ENCODE results near the gene HS6ST2.

The HS6ST2 gene

DNA sequence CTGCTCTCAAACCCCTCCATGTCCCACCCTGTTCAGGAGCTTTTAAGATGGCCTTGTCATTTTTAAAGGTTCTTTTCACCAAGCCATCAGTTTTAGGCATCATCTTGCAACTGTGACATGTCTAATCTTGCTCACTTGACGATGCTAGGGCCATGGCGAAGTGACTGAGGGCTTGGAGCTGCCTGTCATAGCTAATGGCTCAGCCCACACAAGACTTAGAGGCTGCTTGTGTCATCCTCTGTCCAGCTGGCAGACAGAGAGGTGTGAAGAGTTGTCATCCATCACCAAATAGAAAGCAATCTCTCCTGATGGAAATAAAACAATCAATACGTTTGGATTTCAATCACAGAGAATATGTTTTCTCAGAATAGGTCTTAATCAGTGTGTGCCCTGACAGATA lies 194.9 kb downstream of the HS6ST2 start:
- Histone ChIP-seq H3K9me3 (ENCODE audit: control insufficient read depth, insufficient read depth, low read depth, low read length) (no peaks in the 10 kb centered on the region), H3K27ac (ENCODE audit: extremely low read depth, low read depth, low read length) (no peak overlapping the region), H3K4me1 (ENCODE audit: control insufficient read depth, insufficient read depth, low read length) (no peaks in the 10 kb centered on the region), H3K36me3 (ENCODE audit: control insufficient read depth in 2 of 2, insufficient read depth in 1 of 2, low read length in 2 of 2) (no peaks in the 10 kb centered on the region), H3K4me3 (ENCODE audit: low read depth, low read length) (no peak overlapping the region)
- TF ChIP-seq, protein P1, sequence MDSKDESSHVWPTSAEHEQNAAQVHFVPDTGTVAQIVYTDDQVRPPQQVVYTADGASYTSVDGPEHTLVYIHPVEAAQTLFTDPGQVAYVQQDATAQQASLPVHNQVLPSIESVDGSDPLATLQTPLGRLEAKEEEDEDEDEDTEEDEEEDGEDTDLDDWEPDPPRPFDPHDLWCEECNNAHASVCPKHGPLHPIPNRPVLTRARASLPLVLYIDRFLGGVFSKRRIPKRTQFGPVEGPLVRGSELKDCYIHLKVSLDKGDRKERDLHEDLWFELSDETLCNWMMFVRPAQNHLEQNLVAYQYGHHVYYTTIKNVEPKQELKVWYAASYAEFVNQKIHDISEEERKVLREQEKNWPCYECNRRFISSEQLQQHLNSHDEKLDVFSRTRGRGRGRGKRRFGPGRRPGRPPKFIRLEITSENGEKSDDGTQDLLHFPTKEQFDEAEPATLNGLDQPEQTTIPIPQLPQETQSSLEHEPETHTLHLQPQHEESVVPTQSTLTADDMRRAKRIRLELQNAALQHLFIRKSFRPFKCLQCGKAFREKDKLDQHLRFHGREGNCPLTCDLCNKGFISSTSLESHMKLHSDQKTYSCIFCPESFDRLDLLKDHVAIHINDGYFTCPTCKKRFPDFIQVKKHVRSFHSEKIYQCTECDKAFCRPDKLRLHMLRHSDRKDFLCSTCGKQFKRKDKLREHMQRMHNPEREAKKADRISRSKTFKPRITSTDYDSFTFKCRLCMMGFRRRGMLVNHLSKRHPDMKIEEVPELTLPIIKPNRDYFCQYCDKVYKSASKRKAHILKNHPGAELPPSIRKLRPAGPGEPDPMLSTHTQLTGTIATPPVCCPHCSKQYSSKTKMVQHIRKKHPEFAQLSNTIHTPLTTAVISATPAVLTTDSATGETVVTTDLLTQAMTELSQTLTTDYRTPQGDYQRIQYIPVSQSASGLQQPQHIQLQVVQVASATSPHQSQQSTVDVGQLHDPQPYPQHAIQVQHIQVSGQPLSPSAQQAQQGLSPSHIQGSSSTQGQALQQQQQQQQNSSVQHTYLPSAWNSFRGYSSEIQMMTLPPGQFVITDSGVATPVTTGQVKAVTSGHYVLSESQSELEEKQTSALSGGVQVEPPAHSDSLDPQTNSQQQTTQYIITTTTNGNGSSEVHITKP (tag by site-specific recombination; IDR thresholded peaks at IDR 0.05) = no peak
- no peak for TF ChIP-seq ZNF571 (tag by site-specific recombination; IDR thresholded peaks at IDR 0.05)
- no peak for TF ChIP-seq ZNF155 (tag by site-specific recombination; IDR thresholded peaks at IDR 0.05)
- TF ChIP-seq ZNF747 (tag by site-specific recombination; IDR thresholded peaks at IDR 0.05) = no peak
- TF ChIP-seq EGR2 (tag by site-specific recombination; IDR thresholded peaks at IDR 0.05; ENCODE audit: low read depth) = no peak
- TF ChIP-seq ZNF558 (tag by site-specific recombination; IDR thresholded peaks at IDR 0.05) = no peak
- no peak for TF ChIP-seq ZNF670 (tag by site-specific recombination; IDR thresholded peaks at IDR 0.05; ENCODE audit: low read depth)
- no peak for TF ChIP-seq ZNF501 (tag by site-specific recombination; IDR thresholded peaks at IDR 0.05)
- no peak for TF ChIP-seq ZEB2 (tag by site-specific recombination; IDR thresholded peaks at IDR 0.05)
- no peak for TF ChIP-seq TRIM28 (IDR thresholded peaks at IDR 0.05; ENCODE audit: borderline replicate concordance, low read length)
- TF ChIP-seq KLF1 (tag by site-specific recombination; IDR thresholded peaks at IDR 0.05) = no peak
- no peak for TF ChIP-seq KLF10 (tag by site-specific recombination; IDR thresholded peaks at IDR 0.05)
- TF ChIP-seq, protein P2, sequence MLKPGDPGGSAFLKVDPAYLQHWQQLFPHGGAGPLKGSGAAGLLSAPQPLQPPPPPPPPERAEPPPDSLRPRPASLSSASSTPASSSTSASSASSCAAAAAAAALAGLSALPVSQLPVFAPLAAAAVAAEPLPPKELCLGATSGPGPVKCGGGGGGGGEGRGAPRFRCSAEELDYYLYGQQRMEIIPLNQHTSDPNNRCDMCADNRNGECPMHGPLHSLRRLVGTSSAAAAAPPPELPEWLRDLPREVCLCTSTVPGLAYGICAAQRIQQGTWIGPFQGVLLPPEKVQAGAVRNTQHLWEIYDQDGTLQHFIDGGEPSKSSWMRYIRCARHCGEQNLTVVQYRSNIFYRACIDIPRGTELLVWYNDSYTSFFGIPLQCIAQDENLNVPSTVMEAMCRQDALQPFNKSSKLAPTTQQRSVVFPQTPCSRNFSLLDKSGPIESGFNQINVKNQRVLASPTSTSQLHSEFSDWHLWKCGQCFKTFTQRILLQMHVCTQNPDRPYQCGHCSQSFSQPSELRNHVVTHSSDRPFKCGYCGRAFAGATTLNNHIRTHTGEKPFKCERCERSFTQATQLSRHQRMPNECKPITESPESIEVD (tag by site-specific recombination; IDR thresholded peaks at IDR 0.05) = no peak
- TF ChIP-seq ZNF701 (tag by site-specific recombination; IDR thresholded peaks at IDR 0.05) = no peak
- TF ChIP-seq, protein P3, sequence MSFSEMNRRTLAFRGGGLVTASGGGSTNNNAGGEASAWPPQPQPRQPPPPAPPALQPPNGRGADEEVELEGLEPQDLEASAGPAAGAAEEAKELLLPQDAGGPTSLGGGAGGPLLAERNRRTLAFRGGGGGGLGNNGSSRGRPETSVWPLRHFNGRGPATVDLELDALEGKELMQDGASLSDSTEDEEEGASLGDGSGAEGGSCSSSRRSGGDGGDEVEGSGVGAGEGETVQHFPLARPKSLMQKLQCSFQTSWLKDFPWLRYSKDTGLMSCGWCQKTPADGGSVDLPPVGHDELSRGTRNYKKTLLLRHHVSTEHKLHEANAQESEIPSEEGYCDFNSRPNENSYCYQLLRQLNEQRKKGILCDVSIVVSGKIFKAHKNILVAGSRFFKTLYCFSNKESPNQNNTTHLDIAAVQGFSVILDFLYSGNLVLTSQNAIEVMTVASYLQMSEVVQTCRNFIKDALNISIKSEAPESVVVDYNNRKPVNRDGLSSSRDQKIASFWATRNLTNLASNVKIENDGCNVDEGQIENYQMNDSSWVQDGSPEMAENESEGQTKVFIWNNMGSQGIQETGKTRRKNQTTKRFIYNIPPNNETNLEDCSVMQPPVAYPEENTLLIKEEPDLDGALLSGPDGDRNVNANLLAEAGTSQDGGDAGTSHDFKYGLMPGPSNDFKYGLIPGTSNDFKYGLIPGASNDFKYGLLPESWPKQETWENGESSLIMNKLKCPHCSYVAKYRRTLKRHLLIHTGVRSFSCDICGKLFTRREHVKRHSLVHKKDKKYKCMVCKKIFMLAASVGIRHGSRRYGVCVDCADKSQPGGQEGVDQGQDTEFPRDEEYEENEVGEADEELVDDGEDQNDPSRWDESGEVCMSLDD (tag by site-specific recombination; IDR thresholded peaks at IDR 0.05) = no peak
- TF ChIP-seq ZNF785 (tag by site-specific recombination; IDR thresholded peaks at IDR 0.05) = no peak
- no peak for TF ChIP-seq ZNF585B (tag by site-specific recombination; IDR thresholded peaks at IDR 0.05)
- no peak for TF ChIP-seq ZBTB20 (tag by site-specific recombination; IDR thresholded peaks at IDR 0.05)
- no peak for TF ChIP-seq ZNF416 (tag by site-specific recombination; IDR thresholded peaks at IDR 0.05)
- no peak for TF ChIP-seq ZNF510 (tag by site-specific recombination; IDR thresholded peaks at IDR 0.05; ENCODE audit: insufficient replicate concordance)
- CTCF ChIA-PET = no interaction called here
- POLR2A ChIA-PET = no interaction called here

DNA sequence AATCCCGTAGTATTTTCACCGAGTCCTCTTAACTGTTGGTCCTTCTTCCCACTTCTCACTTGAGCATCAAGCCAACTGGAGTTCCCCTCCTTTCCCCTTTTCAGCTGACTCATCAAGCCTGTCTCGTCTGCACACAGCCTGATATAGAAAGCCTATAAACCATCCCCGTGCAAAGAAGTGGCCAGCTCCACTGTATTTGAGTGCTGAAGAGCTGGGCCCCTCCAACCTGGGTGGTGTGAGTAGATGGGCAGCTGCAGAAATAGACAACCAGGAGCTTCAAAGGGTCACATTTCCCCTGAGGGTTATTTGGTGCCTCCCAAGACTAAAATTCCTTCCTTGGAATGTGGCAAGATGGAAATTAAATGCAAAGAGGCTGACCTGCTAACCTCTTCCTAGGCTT lies 199.7 kb downstream of the HS6ST2 start:
- CTCF ChIA-PET = no interaction called here
- POLR2A ChIA-PET = no interaction called here
- Histone ChIP-seq H3K27ac (ENCODE audit: extremely low read depth, low read depth, low read length) (no peak overlapping the region), H3K9me3 (ENCODE audit: control insufficient read depth, insufficient read depth, low read depth, low read length) (no peaks in the 10 kb centered on the region), H3K36me3 (ENCODE audit: control insufficient read depth in 2 of 2, insufficient read depth in 1 of 2, low read length in 2 of 2) (no peaks in the 10 kb centered on the region), H3K4me3 (ENCODE audit: low read depth, low read length) (no peak overlapping the region), H3K4me1 (ENCODE audit: control insufficient read depth, insufficient read depth, low read length) (no peaks in the 10 kb centered on the region)
- no peak for TF ChIP-seq ZNF555 (tag by site-specific recombination; conservative IDR thresholded peaks at IDR 0.05)
- no peak for TF ChIP-seq ZNF23 (tag by site-specific recombination; IDR thresholded peaks at IDR 0.05; ENCODE audit: borderline replicate concordance)
- no peak for TF ChIP-seq ZNF138 (tag by site-specific recombination; IDR thresholded peaks at IDR 0.05; ENCODE audit: borderline replicate concordance)
- TF ChIP-seq ZFP37 (tag by site-specific recombination; IDR thresholded peaks at IDR 0.05) = no peak
- no peak for TF ChIP-seq ZEB2 (tag by site-specific recombination; IDR thresholded peaks at IDR 0.05)
- no peak for TF ChIP-seq RBAK (tag by site-specific recombination; IDR thresholded peaks at IDR 0.05)
- no peak for TF ChIP-seq ZNF292 (tag by site-specific recombination; IDR thresholded peaks at IDR 0.05; ENCODE audit: borderline replicate concordance, low read depth)
